ENCODE results near the gene LPCAT2.

The LPCAT2 gene

GRCh38 chr16:55559933-55560516 lies 51.2 kb downstream of the LPCAT2 start:
- no peak for DNase-seq

GRCh38 chr16:55561319-55561848 lies 52.5 kb downstream of the LPCAT2 start:
- no peak for DNase-seq

GRCh38 chr16:55562936-55563335 lies 54.1 kb downstream of the LPCAT2 start:
- no peak for DNase-seq

GRCh38 chr16:55563797-55564196 lies 54.9 kb downstream of the LPCAT2 start:
- DNase-seq: no peak

- no peak for DNase-seq
Measured at GRCh38 chr16:55565086-55565485, 56.2 kb downstream of the LPCAT2 start.

GRCh38 chr16:55566432-55567175 lies 57.7 kb downstream of the LPCAT2 start, which contains the start of gene CAPNS2:
Gene CAPNS2 (plus strand): TSS chr16:55566684. CDS start chr16:55566757, 73 bp downstream.
- no peak for DNase-seq

GRCh38 chr16:55567382-55567781 lies 58.5 kb downstream of the LPCAT2 start:
- no peak for DNase-seq

- DNase-seq: no peak
Measured at GRCh38 chr16:55568207-55568606, 59.3 kb downstream of the LPCAT2 start.

GRCh38 chr16:55569025-55569424 lies 60.2 kb downstream of the LPCAT2 start:
- no peak for DNase-seq

GRCh38 chr16:55570159-55570558 lies 61.3 kb downstream of the LPCAT2 start:
- DNase-seq: no peak

- DNase-seq: no peak
Measured at GRCh38 chr16:55571191-55571897, 62.5 kb downstream of the LPCAT2 start.

- no peak for DNase-seq
Measured at GRCh38 chr16:55572439-55572838, 63.6 kb downstream of the LPCAT2 start.

- no peak for DNase-seq
Measured at GRCh38 chr16:55574811-55575210, 65.9 kb downstream of the LPCAT2 start.

GRCh38 chr16:55575496-55575895 lies 66.6 kb downstream of the LPCAT2 start:
- DNase-seq: no peak

- no peak for DNase-seq
Measured at GRCh38 chr16:55576384-55576783, 67.5 kb downstream of the LPCAT2 start.

- no peak for DNase-seq
Measured at GRCh38 chr16:55577887-55578286, 69.0 kb downstream of the LPCAT2 start.

- DNase-seq: no peak
Measured at GRCh38 chr16:55585631-55586030, 76.8 kb downstream of the LPCAT2 start.

GRCh38 chr16:55588799-55589198 lies 79.9 kb downstream of the LPCAT2 start:
- no peak for DNase-seq

GRCh38 chr16:55592306-55592705 lies 83.4 kb downstream of the LPCAT2 start:
- no peak for DNase-seq

- DNase-seq: no peak
Measured at GRCh38 chr16:55597928-55598327, 89.1 kb downstream of the LPCAT2 start.

- DNase-seq: no peak
Measured at GRCh38 chr16:55605754-55606336, 97.0 kb downstream of the LPCAT2 start.

GRCh38 chr16:55613613-55614335 lies 104.9 kb downstream of the LPCAT2 start:
- DNase-seq: no peak

GRCh38 chr16:55615071-55615470 lies 106.2 kb downstream of the LPCAT2 start:
- no peak for DNase-seq

All from CD4-positive, alpha-beta T cell treated with Interleukin-4 for 1 hour (primary cell).